Measurements from ENCODE around the gene SLC6A7.

The SLC6A7 gene

GRCh38 chr5:150189728-150190502 is at the start of gene SLC6A7:
Gene SLC6A7 (plus strand): TSS chr5:150190062. CDS start chr5:150190328, 266 bp downstream.
- no peak for DNase-seq (ENCODE audit: low spot score)

GRCh38 chr5:150140830-150141229 is 49.0 kb upstream of the SLC6A7 start:
- no peak for DNase-seq (ENCODE audit: low spot score)

- no peak for DNase-seq (ENCODE audit: low spot score)
Measured at GRCh38 chr5:150141544-150142184, 48.2 kb upstream of the SLC6A7 start.

- DNase-seq (ENCODE audit: low spot score) = no peak
Measured at GRCh38 chr5:150142185-150142958, 47.5 kb upstream of the SLC6A7 start.

GRCh38 chr5:150142959-150143349 is 46.9 kb upstream of the SLC6A7 start:
- no peak for DNase-seq (ENCODE audit: low spot score)

GRCh38 chr5:150143350-150144245 is 46.3 kb upstream of the SLC6A7 start:
- DNase-seq (ENCODE audit: low spot score) = no peak

GRCh38 chr5:150144246-150144801 is 45.5 kb upstream of the SLC6A7 start:
- no peak for DNase-seq (ENCODE audit: low spot score)

GRCh38 chr5:150144879-150145278 is 45.0 kb upstream of the SLC6A7 start:
- no peak for DNase-seq (ENCODE audit: low spot score)

GRCh38 chr5:150146235-150146634 is 43.6 kb upstream of the SLC6A7 start:
- no peak for DNase-seq (ENCODE audit: low spot score)

GRCh38 chr5:150146862-150147601 is 42.8 kb upstream of the SLC6A7 start:
- no peak for DNase-seq (ENCODE audit: low spot score)

GRCh38 chr5:150147670-150148069 is 42.2 kb upstream of the SLC6A7 start:
- no peak for DNase-seq (ENCODE audit: low spot score)

GRCh38 chr5:150148117-150148927 is 41.5 kb upstream of the SLC6A7 start:
- no peak for DNase-seq (ENCODE audit: low spot score)

- DNase-seq (ENCODE audit: low spot score) = no peak
Measured at GRCh38 chr5:150149618-150150017, 40.2 kb upstream of the SLC6A7 start.

GRCh38 chr5:150152636-150153462 is 37.0 kb upstream of the SLC6A7 start:
- DNase-seq (ENCODE audit: low spot score) = no peak

GRCh38 chr5:150153483-150153882 is 36.4 kb upstream of the SLC6A7 start:
- no peak for DNase-seq (ENCODE audit: low spot score)

- DNase-seq (ENCODE audit: low spot score) = peak; percentile 73
Measured at GRCh38 chr5:150153957-150154617, 35.8 kb upstream of the SLC6A7 start.

- no peak for DNase-seq (ENCODE audit: low spot score)
Measured at GRCh38 chr5:150154618-150155128, 35.2 kb upstream of the SLC6A7 start.
